Left lung (tissue), 10 donors: ENCODE results near the gene HLA-DMA. TPM values are rescaled to one million over a fixed set of nuclear protein-coding genes. Genes with fewer than 3 reads are reported as not detected.
"Not testable (repeated sequence)": the region's sequence is repeated elsewhere in the genome, so short reads cannot be mapped to it uniquely, and the experiment has no call there.

Source experiments
- ATAC-seq: fragments of 200-7000 bp; cut with Tn5 transposase; one replicate; pipeline ENCODE4 v1.9.1; 2020; ENCODE audit warnings: moderate library complexity
- DNase-seq, 4 donors: peaks; one replicate each; pipeline ENCODE4 v3.0.0-alpha.2; 2013 to 2020
- H3K27ac ChIP-seq, 2 donors: fragments of 200-600 bp; sonication (generic) in 1 of 2; one replicate each; pipeline versions ENCODE4 v1.5.0 to v1.8.0; 2020 to 2021
- H3K27me3 ChIP-seq, 2 donors: fragments of 200-600 bp; sonication (generic) in 1 of 2; one replicate each; pipeline versions ENCODE4 v1.5.0 to v1.8.0; 2020 to 2021
- H3K36me3 ChIP-seq, 2 donors: fragments of 200-600 bp; sonication (generic) in 1 of 2; one replicate each; pipeline versions ENCODE4 v1.5.0 to v1.8.0; 2020 to 2021
- H3K4me1 ChIP-seq, 2 donors: fragments of 200-600 bp; one replicate each; pipeline ENCODE4 v1.8.0; 2021
- H3K4me3 ChIP-seq, 2 donors: fragments of 200-600 bp; sonication (generic) in 1 of 2; one replicate each; pipeline versions ENCODE4 v1.5.0 to v1.8.0; 2020 to 2021; ENCODE audit warnings: mild to moderate bottlenecking in 1 of 2
- H3K9me3 ChIP-seq, 2 donors: fragments of 200-600 bp; sonication (generic) in 1 of 2; one replicate each; pipeline versions ENCODE4 v1.5.0 to v1.8.0; 2020 to 2021
- CTCF ChIP-seq, 2 donors: fragments of 200-600 bp; sonication (generic) in 1 of 2; IDR thresholded peaks; one replicate each; pipeline versions ENCODE4 v1.5.0 to v1.8.0; 2021; ENCODE audit warnings: antibody characterized with exemption in 2 of 2
- intact Hi-C, 2 donors: fragments of 100-400 bp; cut with DNase I; formaldehyde crosslinking; loops; one replicate each; pipeline versions ENCODE4 v1.11.2 to v1.14.2; 2022
- polyA plus RNA-seq, 6 donors: library from polyadenylated mRNA; unstranded; fragments of 120-200 nt; gene quantifications; one replicate each; pipeline ENCODE4 v1.2.1, GENCODE V29; 2013; ENCODE audit not compliant: insufficient read length in 6 of 6
- total RNA-seq, 2 donors: library from RNA; stranded (reverse); fragmentation: NEBNext Ultra II Directional; extraction: Animal tissue kit (Norgen Biotek cat#: 25700); gene quantifications; one replicate each; pipeline ENCODE4 v1.2.1, GENCODE V29; 2021
- donor health status: DM: no; HTN: yes; CAD: no.
- donor health status: DM: no; HTN: no; CAD: no.

Gene HLA-DMA
- total and polyA plus RNA-seq, 8 donors = 9.4 to 159 (median 22.0) TPM

DNA sequence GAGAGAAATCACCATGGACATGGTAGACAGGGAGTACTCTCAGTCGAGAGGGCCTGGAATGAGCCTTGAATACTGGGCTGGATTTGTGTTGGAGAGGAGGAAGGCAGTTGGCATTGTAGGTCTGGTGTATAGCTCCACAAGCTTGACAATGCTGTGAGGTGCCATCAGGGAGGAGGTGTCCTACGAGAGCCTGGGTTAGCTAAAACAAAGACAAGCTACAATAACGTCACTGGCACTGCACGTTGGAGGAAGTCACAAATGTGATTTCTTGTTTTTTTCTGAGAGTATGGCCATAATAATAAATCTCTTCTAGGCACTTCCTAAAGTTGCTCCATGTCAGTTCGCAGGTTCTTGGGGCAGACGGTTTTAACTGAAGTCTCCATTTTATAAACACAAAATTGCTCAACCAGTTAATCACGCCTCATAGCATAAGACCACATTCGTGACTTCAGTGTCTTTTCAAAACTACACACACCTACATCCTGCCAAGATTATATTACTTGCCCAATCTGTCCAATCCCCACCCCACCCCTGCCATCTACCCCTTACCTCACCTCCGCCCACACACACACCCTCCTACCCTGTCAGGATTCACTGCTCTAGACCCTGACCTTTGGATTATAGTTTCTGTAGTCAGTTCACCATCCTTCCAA is 7.7 kb downstream of the HLA-DMA start:
- no peak for TF ChIP-seq CTCF (IDR thresholded peaks at IDR 0.05)
- DNase-seq = peak in 1 of 4 donors; percentile 27
- no peak overlapping the region for H3K4me3 ChIP-seq
- ATAC-seq = peak; percentile 4
- no peaks in the 10 kb centered on the region for H3K27me3 ChIP-seq
- H3K36me3 ChIP-seq = no peaks in the 10 kb centered on the region
- intact Hi-C loops = no loop called here
- no peaks in the 10 kb centered on the region for H3K9me3 ChIP-seq
- peak overlapping the region; percentile 51 to 89 for H3K27ac ChIP-seq
- H3K4me1 ChIP-seq = peaks cover 9 to 75% of the 10 kb centered on the region in 2 donors

DNA sequence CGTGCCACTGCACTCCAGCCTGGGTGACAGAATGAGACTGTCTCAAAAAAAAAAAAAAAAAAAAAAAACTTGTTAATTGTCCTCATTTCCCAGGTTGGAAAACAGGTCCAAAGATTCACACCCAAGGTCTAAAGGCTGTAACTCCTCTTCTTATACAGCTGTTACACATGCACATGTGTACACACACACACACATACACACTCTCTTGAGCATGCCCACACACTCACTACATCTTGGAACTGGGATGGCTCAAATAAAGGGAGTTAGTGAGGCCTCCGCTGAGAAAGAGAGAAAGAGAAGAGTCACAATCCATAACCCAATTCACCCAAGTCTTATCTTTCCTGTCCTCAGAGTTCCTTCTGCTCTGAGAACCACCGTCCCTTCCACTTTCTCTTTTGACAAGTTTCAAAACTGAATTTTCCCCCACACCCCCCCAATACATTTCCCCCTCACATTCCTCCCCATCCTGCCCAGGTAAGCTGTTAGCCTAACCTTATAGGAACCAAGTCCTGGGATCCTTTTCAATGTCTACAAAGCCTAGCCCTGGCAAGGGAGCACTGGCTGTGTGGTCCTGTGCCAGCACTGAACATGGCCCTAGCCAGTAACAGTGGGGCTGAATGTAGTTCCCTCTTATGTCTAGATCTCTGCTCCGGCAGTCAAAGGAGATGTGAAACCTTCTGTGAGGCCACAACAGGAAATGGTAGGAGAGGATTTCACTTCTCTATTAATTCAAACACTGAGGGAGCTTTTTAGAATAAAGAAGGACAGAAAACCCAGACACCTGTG is 8.8 kb downstream of the HLA-DMA start:
- DNase-seq = no peak
- peak; percentile 55 for ATAC-seq
- Histone ChIP-seq H3K36me3 (no peaks in the 10 kb centered on the region), H3K27ac (peak overlapping the region; percentile 51 to 89), H3K4me3 (peak overlapping the region in 1 of 2 donors; percentile 15), H3K27me3 (no peaks in the 10 kb centered on the region), H3K4me1 (peaks cover 9 to 76% of the 10 kb centered on the region in 2 donors), H3K9me3 (no peaks in the 10 kb centered on the region)
- intact Hi-C loops = no loop called here
- no peak for TF ChIP-seq CTCF (IDR thresholded peaks at IDR 0.05)

DNA sequence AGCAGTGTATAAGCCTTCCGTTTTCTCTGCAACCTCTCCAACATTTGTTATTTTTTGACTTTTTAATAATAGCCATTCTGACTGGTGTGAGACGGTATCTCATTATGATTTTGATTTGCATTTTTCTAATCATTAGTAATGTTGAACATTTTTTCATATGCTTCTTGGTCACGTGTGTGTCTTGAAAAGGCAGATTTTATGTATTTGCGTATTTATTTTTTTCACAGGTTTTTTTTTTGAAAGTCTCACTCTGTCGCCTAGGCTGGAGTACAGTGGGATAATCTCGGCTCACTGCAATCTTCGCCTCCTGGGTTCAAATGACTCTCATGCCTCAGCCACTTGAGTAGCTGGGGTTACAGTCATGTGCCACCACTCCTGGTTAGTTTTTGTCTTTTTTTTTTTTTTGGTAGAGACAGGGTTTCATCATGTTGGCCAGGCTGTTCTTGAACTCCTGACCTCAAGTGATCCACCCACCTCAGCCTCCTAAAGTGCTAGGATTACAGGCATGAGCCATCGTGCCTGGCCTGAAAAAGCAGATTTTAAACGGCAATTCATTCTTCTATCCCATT is 10.3 kb downstream of the HLA-DMA start:
- intact Hi-C loops, DNase-seq, H3K36me3 ChIP-seq, H3K9me3 ChIP-seq, ATAC-seq, H3K27me3 ChIP-seq, H3K4me3 ChIP-seq: not testable (repeated sequence)
- Histone ChIP-seq H3K4me1 (peaks cover 9 to 75% of the 10 kb centered on the region in 2 donors), H3K27ac (peak overlapping the region in 1 of 2 donors; percentile 89)

GRCh38 chr6:32941214-32941768 is 11.6 kb downstream of the HLA-DMA start:
- no peaks in the 10 kb centered on the region for H3K27me3 ChIP-seq
- no peak for TF ChIP-seq CTCF (IDR thresholded peaks at IDR 0.05)
- peak; percentile 3 for ATAC-seq
- DNase-seq = no peak
- H3K4me1 ChIP-seq = peaks cover 9 to 88% of the 10 kb centered on the region in 2 donors
- H3K27ac ChIP-seq = peak overlapping the region; percentile 78 to 86
- H3K9me3 ChIP-seq = no peaks in the 10 kb centered on the region
- H3K36me3 ChIP-seq = peaks cover 0 to 5% of the 10 kb centered on the region in 2 donors
- intact Hi-C loops = no loop called here
- H3K4me3 ChIP-seq = peak overlapping the region in 1 of 2 donors; percentile 57

- peak; percentile 94 for ATAC-seq
Observed at GRCh38 chr6:32940656-32941213, 12.2 kb downstream of the HLA-DMA start, which contains the start of gene HLA-DMB. Gene HLA-DMB, minus strand, starts transcription at chr6:32941028. Its CDS starts 221 bp downstream, at chr6:32940807.

More at GRCh38 chr6:32940656-32941213, 12.2 kb downstream of the HLA-DMA start, which contains the start of gene HLA-DMB:
- Histone ChIP-seq H3K27ac (peak within 1 kb of the TSS; percentile 78 to 86), H3K4me1 (peaks cover 9 to 94% of the 10 kb centered on the region in 2 donors), H3K36me3 (peaks cover 0 to 5% of the 10 kb centered on the region in 2 donors), H3K27me3 (no peaks in the 10 kb centered on the region), H3K9me3 (no peaks in the 10 kb centered on the region), H3K4me3 (peak within 1 kb of the TSS; percentile 36 to 57)
- no peak for TF ChIP-seq CTCF (IDR thresholded peaks at IDR 0.05)
- peak in 3 of 4 donors; percentile 38 to 81 (median 58) for DNase-seq
- intact Hi-C loops = no loop called here
